ENCODE data around the gene SLC25A17. TPM values are rescaled to one million over a fixed set of nuclear protein-coding genes. Genes with fewer than 3 reads are reported as not detected.

The SLC25A17 gene
- total RNA-seq, 2 experiments from 2014 or later = 17.5 to 17.6 TPM

DNA sequence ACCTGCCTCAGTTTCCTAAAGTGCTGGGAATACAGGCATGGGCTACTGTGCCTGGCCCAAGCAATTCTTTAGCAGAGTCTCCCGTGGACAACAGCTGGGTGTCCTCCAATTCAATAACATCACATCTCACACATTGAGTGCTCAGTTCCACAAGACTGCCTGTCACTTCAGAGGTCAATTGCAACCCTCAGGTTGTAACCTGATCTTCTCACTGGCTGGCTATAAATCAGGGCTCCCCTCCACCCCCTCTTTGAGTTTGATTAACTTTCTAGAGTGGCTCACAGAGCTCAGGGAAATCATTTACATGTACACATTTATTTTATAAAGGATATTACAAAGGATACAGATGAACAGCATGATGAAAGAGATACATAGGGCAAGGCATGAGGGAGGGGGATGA is 71.8 kb downstream of the SLC25A17 start:
- Mint-ChIP-seq H3K9me3 (peaks cover 8% of the 10 kb centered on the region), H3K4me1 (no peaks in the 10 kb centered on the region), H3K27me3 (peaks cover 2% of the 10 kb centered on the region), H3K4me3 (no peak overlapping the region), H3K36me3 (ENCODE audit: low read depth) (peaks cover 2% of the 10 kb centered on the region), H3K27ac (no peak overlapping the region)
- ChIA-PET POLR2A (no interaction called here), CTCF (interaction anchor here (0.7 to 1.8 kb wide), 5 partner anchors 10 to 110 kb away, joined by 3 to 9 read pairs (median 6); partner anchors contain the start of gene XPNPEP3)
- DNase-seq = no peak

GRCh38 chr22:40746428-40747220 is 72.5 kb downstream of the SLC25A17 start:
- no peak overlapping the region for H3K4me3 Mint-ChIP-seq
- H3K27ac Mint-ChIP-seq = no peak overlapping the region
- no peak for DNase-seq
- peaks cover 2% of the 10 kb centered on the region for H3K36me3 Mint-ChIP-seq (ENCODE audit: low read depth)
- CTCF ChIA-PET = interaction anchor here (0.6 to 1.8 kb wide), 5 partner anchors 11 to 873 kb away, joined by 3 to 9 read pairs (median 6); no protein-coding TSS in a partner anchor
- H3K27me3 Mint-ChIP-seq = peaks cover 2% of the 10 kb centered on the region
- H3K9me3 Mint-ChIP-seq = peaks cover 8% of the 10 kb centered on the region
- POLR2A ChIA-PET = no interaction called here
- no peaks in the 10 kb centered on the region for H3K4me1 Mint-ChIP-seq

- Mint-ChIP-seq H3K36me3 (ENCODE audit: low read depth) (peaks cover 2% of the 10 kb centered on the region), H3K4me3 (no peak overlapping the region), H3K9me3 (peaks cover 7% of the 10 kb centered on the region), H3K27ac (no peak overlapping the region), H3K4me1 (peaks cover 5% of the 10 kb centered on the region), H3K27me3 (no peaks in the 10 kb centered on the region)
- no peak for DNase-seq
- ChIA-PET CTCF (no interaction called here), POLR2A (no interaction called here)
Measured at GRCh38 chr22:40743768-40744167, 75.4 kb downstream of the SLC25A17 start.

- CTCF ChIA-PET = interaction anchor here (1.7 kb wide), 1 partner anchor 58 kb away, joined by 4 read pairs; no protein-coding TSS in a partner anchor
- H3K27ac Mint-ChIP-seq = no peak overlapping the region
- no peaks in the 10 kb centered on the region for H3K36me3 Mint-ChIP-seq (ENCODE audit: low read depth)
- no peak overlapping the region for H3K4me3 Mint-ChIP-seq
- POLR2A ChIA-PET = no interaction called here
- H3K4me1 Mint-ChIP-seq = peaks cover 5% of the 10 kb centered on the region
- H3K27me3 Mint-ChIP-seq = no peaks in the 10 kb centered on the region
- H3K9me3 Mint-ChIP-seq = no peaks in the 10 kb centered on the region
- no peak for DNase-seq
Measured at GRCh38 chr22:40741116-40741515, 78.0 kb downstream of the SLC25A17 start.

DNA sequence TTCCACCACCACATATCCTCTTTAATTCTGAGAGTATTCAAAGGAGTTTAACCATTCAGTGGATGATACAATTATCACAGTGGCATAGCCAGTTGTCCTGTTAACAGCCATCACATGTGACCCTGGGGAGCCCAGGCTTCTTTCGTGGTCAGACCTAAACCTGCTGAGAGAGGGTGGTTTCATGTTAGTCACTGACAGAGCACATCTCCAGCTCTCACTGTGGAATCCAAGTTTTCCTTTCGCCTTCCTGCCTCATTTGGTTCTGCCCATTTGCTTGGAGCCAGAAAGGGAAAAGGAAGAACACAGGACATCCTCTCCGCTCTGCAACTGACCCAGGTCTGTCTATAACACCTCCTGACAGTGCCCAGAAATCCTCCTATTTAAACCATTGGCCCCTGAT is 79.4 kb downstream of the SLC25A17 start:
- H3K27ac Mint-ChIP-seq = no peak overlapping the region

GRCh38 chr22:40733919-40734318 is 85.2 kb downstream of the SLC25A17 start:
- ChIA-PET POLR2A (no interaction called here), CTCF (no interaction called here)
- no peak overlapping the region for H3K4me3 Mint-ChIP-seq
- H3K36me3 Mint-ChIP-seq (ENCODE audit: low read depth) = peaks cover 3% of the 10 kb centered on the region
- no peak for DNase-seq
- H3K27ac Mint-ChIP-seq = no peak overlapping the region
- peaks cover 1% of the 10 kb centered on the region for H3K9me3 Mint-ChIP-seq
- H3K27me3 Mint-ChIP-seq = no peaks in the 10 kb centered on the region
- peaks cover 30% of the 10 kb centered on the region for H3K4me1 Mint-ChIP-seq

More for the DNA sequence above, 79.4 kb downstream of the SLC25A17 start:
- H3K4me1 Mint-ChIP-seq = peaks cover 5% of the 10 kb centered on the region
- no peak overlapping the region for H3K4me3 Mint-ChIP-seq
- H3K36me3 Mint-ChIP-seq (ENCODE audit: low read depth) = no peaks in the 10 kb centered on the region
- H3K9me3 Mint-ChIP-seq = no peaks in the 10 kb centered on the region
- CTCF ChIA-PET = interaction anchor here (1.7 to 1.9 kb wide), 2 partner anchors 11 to 56 kb away, joined by 4 to 6 read pairs; no protein-coding TSS in a partner anchor
- no peaks in the 10 kb centered on the region for H3K27me3 Mint-ChIP-seq
- DNase-seq = no peak
- POLR2A ChIA-PET = no interaction called here

GRCh38 chr22:40732999-40733292 is 86.2 kb downstream of the SLC25A17 start:
- no peak for DNase-seq
- H3K4me1 Mint-ChIP-seq = peaks cover 39% of the 10 kb centered on the region
- H3K4me3 Mint-ChIP-seq = no peak overlapping the region
- H3K27me3 Mint-ChIP-seq = no peaks in the 10 kb centered on the region
- CTCF ChIA-PET = interaction anchor here (0.5 to 0.6 kb wide), 3 partner anchors 86 to 1182 kb away, joined by 3 to 5 read pairs (median 3); no protein-coding TSS in a partner anchor
- peaks cover 6% of the 10 kb centered on the region for H3K36me3 Mint-ChIP-seq (ENCODE audit: low read depth)
- peak overlapping the region; percentile 86 for H3K27ac Mint-ChIP-seq
- POLR2A ChIA-PET = no interaction called here
- H3K9me3 Mint-ChIP-seq = peaks cover 5% of the 10 kb centered on the region

DNA sequence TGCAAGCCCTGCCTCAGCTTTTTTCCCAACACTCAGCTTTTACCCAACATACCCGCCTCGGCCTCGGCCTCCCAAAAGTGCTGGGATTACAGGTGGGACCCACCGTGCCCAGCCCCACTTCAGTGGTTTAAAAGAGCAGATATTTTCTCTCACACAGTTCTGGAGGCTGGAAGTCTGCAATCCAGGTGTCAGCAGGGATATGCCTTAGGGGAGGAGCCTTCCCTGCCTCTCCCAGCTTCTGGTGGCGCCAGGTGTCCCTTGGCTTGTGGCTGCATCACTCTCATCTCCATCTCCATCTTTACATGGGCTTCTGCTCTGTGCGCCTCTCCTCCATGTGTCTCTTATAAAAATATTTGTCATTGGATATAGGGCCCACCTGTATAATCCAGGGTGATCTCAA is 89.9 kb downstream of the SLC25A17 start:
- no peak for DNase-seq
- H3K27me3 Mint-ChIP-seq = no peaks in the 10 kb centered on the region
- peaks cover 12% of the 10 kb centered on the region for H3K36me3 Mint-ChIP-seq (ENCODE audit: low read depth)
- ChIA-PET CTCF (interaction anchor here (1.0 to 2.1 kb wide), 6 partner anchors 10 to 93 kb away, joined by 3 to 7 read pairs (median 4); partner anchors contain the start of gene MRTFA), POLR2A (no interaction called here)
- H3K4me3 Mint-ChIP-seq = no peak overlapping the region
- H3K27ac Mint-ChIP-seq = peak overlapping the region; percentile 93
- peaks cover 5% of the 10 kb centered on the region for H3K9me3 Mint-ChIP-seq
- H3K4me1 Mint-ChIP-seq = peaks cover 55% of the 10 kb centered on the region

GRCh38 chr22:40728731-40729189 is 90.4 kb downstream of the SLC25A17 start:
- ChIA-PET POLR2A (interaction anchor here (0.6 kb wide), 1 partner anchor 15 kb away, joined by 4 read pairs; no protein-coding TSS in a partner anchor), CTCF (interaction anchor here (0.6 to 2.1 kb wide), 6 partner anchors 11 to 45 kb away, joined by 3 to 7 read pairs (median 4); no protein-coding TSS in a partner anchor)
- H3K27ac Mint-ChIP-seq = peak overlapping the region; percentile 93
- H3K9me3 Mint-ChIP-seq = peaks cover 5% of the 10 kb centered on the region
- H3K36me3 Mint-ChIP-seq (ENCODE audit: low read depth) = peaks cover 12% of the 10 kb centered on the region
- H3K27me3 Mint-ChIP-seq = no peaks in the 10 kb centered on the region
- H3K4me1 Mint-ChIP-seq = peaks cover 53% of the 10 kb centered on the region
- peak; percentile 82 for DNase-seq
- H3K4me3 Mint-ChIP-seq = peak overlapping the region; percentile 53

DNA sequence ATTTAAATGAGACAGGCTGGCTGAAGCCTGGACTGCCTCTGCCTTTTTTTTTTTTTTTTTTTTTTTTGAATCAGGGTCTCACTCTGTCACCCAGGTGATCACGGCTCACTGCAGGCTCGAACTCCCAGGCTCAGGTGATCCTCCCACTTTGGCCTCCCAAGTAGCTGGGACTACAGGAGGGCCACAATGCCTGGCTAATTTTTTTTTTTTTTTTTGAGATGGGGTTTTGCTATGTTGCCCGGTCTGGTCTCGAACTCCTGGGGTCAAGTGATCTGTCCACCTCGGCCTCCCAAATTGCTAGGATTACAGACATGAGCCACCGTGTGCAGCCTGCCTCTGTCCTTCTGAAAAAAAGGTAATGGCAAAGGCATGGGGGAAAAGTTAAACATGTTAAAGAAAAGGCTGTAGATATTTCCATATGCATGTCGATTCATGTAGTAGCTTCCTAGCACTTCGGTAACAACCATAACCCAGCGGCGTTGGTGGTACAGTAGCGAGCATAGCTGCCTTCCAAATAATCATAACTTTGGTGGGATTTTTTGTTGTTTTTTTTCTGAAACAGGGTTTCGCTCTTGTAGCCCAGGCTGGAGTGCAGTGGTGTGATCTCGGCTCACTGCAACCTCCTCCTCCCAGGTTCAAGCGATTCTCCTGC is 91.1 kb downstream of the SLC25A17 start:
- H3K36me3 Mint-ChIP-seq (ENCODE audit: low read depth) = peaks cover 12% of the 10 kb centered on the region
- H3K4me1 Mint-ChIP-seq = peaks cover 52% of the 10 kb centered on the region
- H3K27ac Mint-ChIP-seq = peak overlapping the region; percentile 93
- DNase-seq = no peak
- H3K9me3 Mint-ChIP-seq = peaks cover 5% of the 10 kb centered on the region
- ChIA-PET CTCF (interaction anchor here (0.6 to 1.4 kb wide), 5 partner anchors 11 to 44 kb away, joined by 3 to 6 read pairs (median 3); no protein-coding TSS in a partner anchor), POLR2A (interaction anchor here (0.6 to 0.7 kb wide), 2 partner anchors 14 to 90 kb away, joined by 3 to 4 read pairs; no protein-coding TSS in a partner anchor)
- no peaks in the 10 kb centered on the region for H3K27me3 Mint-ChIP-seq
- peak overlapping the region; percentile 53 for H3K4me3 Mint-ChIP-seq

GRCh38 chr22:40727070-40727963 is 91.8 kb downstream of the SLC25A17 start:
- Mint-ChIP-seq H3K9me3 (peaks cover 5% of the 10 kb centered on the region), H3K27ac (peak overlapping the region; percentile 78), H3K4me3 (peak overlapping the region; percentile 33), H3K36me3 (ENCODE audit: low read depth) (peaks cover 12% of the 10 kb centered on the region), H3K27me3 (no peaks in the 10 kb centered on the region), H3K4me1 (peaks cover 46% of the 10 kb centered on the region)
- ChIA-PET CTCF (interaction anchor here (0.6 to 1.8 kb wide), 3 partner anchors 10 to 44 kb away, joined by 3 to 10 read pairs (median 4); no protein-coding TSS in a partner anchor), POLR2A (interaction anchor here (0.6 kb wide), 1 partner anchor 15 kb away, joined by 4 read pairs; no protein-coding TSS in a partner anchor)
- DNase-seq = no peak

GRCh38 chr22:40726514-40726913 is 92.6 kb downstream of the SLC25A17 start:
- peaks cover 41% of the 10 kb centered on the region for H3K4me1 Mint-ChIP-seq
- H3K9me3 Mint-ChIP-seq = peaks cover 5% of the 10 kb centered on the region
- peak overlapping the region; percentile 78 for H3K27ac Mint-ChIP-seq
- ChIA-PET POLR2A (interaction anchor here (0.6 kb wide), 1 partner anchor 16 kb away, joined by 4 read pairs; no protein-coding TSS in a partner anchor), CTCF (interaction anchor here (0.6 to 1.8 kb wide), 4 partner anchors 9 to 184 kb away, joined by 3 to 10 read pairs (median 4); no protein-coding TSS in a partner anchor)
- H3K27me3 Mint-ChIP-seq = no peaks in the 10 kb centered on the region
- DNase-seq = peak; percentile 55
- peaks cover 11% of the 10 kb centered on the region for H3K36me3 Mint-ChIP-seq (ENCODE audit: low read depth)
- H3K4me3 Mint-ChIP-seq = peak overlapping the region; percentile 45
